ENCODE data around the gene SSX2IP. TPM values are rescaled to one million over a fixed set of nuclear protein-coding genes. Genes with fewer than 3 reads are reported as not detected.

The SSX2IP gene
- polyA plus RNA-seq, 1 experiment = 6.5 TPM

- ChIA-PET CTCF (interaction anchor here (0.6 to 2.3 kb wide), 9 partner anchors 12 to 312 kb away, joined by 3 to 11 read pairs (median 3); no protein-coding TSS in a partner anchor), POLR2A (no interaction called here)
- DNase-seq (ENCODE audit: low read depth) = peak; percentile 92
- H3K4me3 ChIP-seq (ENCODE audit: low read depth, low read length) = no peak overlapping the region
- no peak for TF ChIP-seq CTCF (IDR thresholded peaks at IDR 0.05; ENCODE audit: insufficient read depth, low read depth, low read length)
- no peaks in the 10 kb centered on the region for H3K27me3 ChIP-seq (ENCODE audit: control insufficient read depth, insufficient read depth, low read length)
- no peaks in the 10 kb centered on the region for H3K36me3 ChIP-seq (ENCODE audit: control insufficient read depth, insufficient read depth, low read length)
Observed at GRCh38 chr1:84687714-84688462, 2.4 kb downstream of the SSX2IP start.

- no peak for TF ChIP-seq CTCF (IDR thresholded peaks at IDR 0.05; ENCODE audit: insufficient read depth, low read depth, low read length)
- no peaks in the 10 kb centered on the region for H3K27me3 ChIP-seq (ENCODE audit: control insufficient read depth, insufficient read depth, low read length)
- H3K4me3 ChIP-seq (ENCODE audit: low read depth, low read length) = no peak overlapping the region
- H3K36me3 ChIP-seq (ENCODE audit: control insufficient read depth, insufficient read depth, low read length) = no peaks in the 10 kb centered on the region
- no peak for DNase-seq (ENCODE audit: low read depth)
- CTCF ChIA-PET = interaction anchor here (0.7 to 1.0 kb wide), 2 partner anchors 10 to 67 kb away, joined by 3 read pairs; no protein-coding TSS in a partner anchor
- POLR2A ChIA-PET = no interaction called here
Observed at GRCh38 chr1:84686223-84686622, 4.0 kb downstream of the SSX2IP start.

GRCh38 chr1:84683508-84683907 is 6.8 kb downstream of the SSX2IP start:
- DNase-seq (ENCODE audit: low read depth) = no peak
- ChIA-PET POLR2A (no interaction called here), CTCF (no interaction called here)
- Histone ChIP-seq H3K4me3 (ENCODE audit: low read depth, low read length) (no peak overlapping the region), H3K27me3 (ENCODE audit: control insufficient read depth, insufficient read depth, low read length) (no peaks in the 10 kb centered on the region), H3K36me3 (ENCODE audit: control insufficient read depth, insufficient read depth, low read length) (no peaks in the 10 kb centered on the region)
- no peak for TF ChIP-seq CTCF (IDR thresholded peaks at IDR 0.05; ENCODE audit: insufficient read depth, low read depth, low read length)

- ChIA-PET POLR2A (no interaction called here), CTCF (interaction anchor here (0.9 to 1.2 kb wide), 2 partner anchors 33 to 62 kb away, joined by 4 to 7 read pairs; no protein-coding TSS in a partner anchor)
- DNase-seq (ENCODE audit: low read depth) = no peak
- Histone ChIP-seq H3K4me3 (ENCODE audit: low read depth, low read length) (no peak overlapping the region), H3K27me3 (ENCODE audit: control insufficient read depth, insufficient read depth, low read length) (no peaks in the 10 kb centered on the region), H3K36me3 (ENCODE audit: control insufficient read depth, insufficient read depth, low read length) (no peaks in the 10 kb centered on the region)
- no peak for TF ChIP-seq CTCF (IDR thresholded peaks at IDR 0.05; ENCODE audit: insufficient read depth, low read depth, low read length)
Observed at GRCh38 chr1:84682047-84682446, 8.2 kb downstream of the SSX2IP start.

- POLR2A ChIA-PET = no interaction called here
- Histone ChIP-seq H3K27me3 (ENCODE audit: control insufficient read depth, insufficient read depth, low read length) (no peaks in the 10 kb centered on the region), H3K36me3 (ENCODE audit: control insufficient read depth, insufficient read depth, low read length) (no peaks in the 10 kb centered on the region), H3K4me3 (ENCODE audit: low read depth, low read length) (no peak overlapping the region)
- DNase-seq (ENCODE audit: low read depth) = no peak
- no peak for TF ChIP-seq CTCF (IDR thresholded peaks at IDR 0.05; ENCODE audit: insufficient read depth, low read depth, low read length)
- CTCF ChIA-PET = interaction anchor here (0.6 to 1.0 kb wide), 2 partner anchors 56 to 602 kb away, joined by 3 to 4 read pairs; no protein-coding TSS in a partner anchor
Observed at GRCh38 chr1:84677415-84678099, 12.7 kb downstream of the SSX2IP start.

Measured in BJ (cell line).